Panc1 (cell line): Measurements from ENCODE around the gene CEP128. TPM values are rescaled to one million over a fixed set of nuclear protein-coding genes. Genes with fewer than 3 reads are reported as not detected.

ENCODE experiments used
- ATAC-seq: fragments of 200-7000 bp; cut with Tn5 transposase; 2 replicates; pipeline ENCODE4 v1.9.1; 2020; ENCODE audit warnings: mild to moderate bottlenecking, moderate library complexity
- BruUV-seq: library from RNA; stranded (reverse); fragments of 400-500 nt; replicated peaks from 2 replicates; lab custom pipeline; 2021; lab: Mats Ljungman, UMichigan
- CTCF ChIA-PET: fragments of 300-600 bp; sonication (Branson Sonifier 250); formaldehyde crosslinking; loops from one replicate; lab custom pipeline; 2022; ENCODE audit warnings: antibody characterized with exemption; lab: Charles Lee
- POLR2A ChIA-PET: fragments of 300-600 bp; sonication (Branson Sonifier 250); formaldehyde crosslinking; loops from one replicate; lab custom pipeline; 2022; ENCODE audit warnings: antibody characterized with exemption; lab: Charles Lee
- DNase-seq: peaks from one replicate; pipeline ENCODE4 v3.0.0-alpha.2; 2010; ENCODE audit warnings: low read depth, low spot score
- H3K27ac ChIP-seq: 2 replicates; pipeline ENCODE4 v1.5.1; 2011; ENCODE audit warnings: mild to moderate bottlenecking, low read length, inconsistent platforms
- H3K27me3 ChIP-seq: fragments of 200-500 bp; sonication (Bioruptor generic); 2 replicates; pipeline ENCODE4 v1.6.0; 2014; ENCODE audit warnings: low read length, inconsistent platforms; ENCODE audit not compliant: control insufficient read depth, insufficient read depth
- H3K36me3 ChIP-seq: fragments of 200-500 bp; sonication (Bioruptor generic); 2 replicates; pipeline ENCODE4 v1.5.1; 2014; ENCODE audit warnings: inconsistent platforms, mild to moderate bottlenecking, low read length, moderate library complexity; ENCODE audit not compliant: control insufficient read depth, insufficient read depth
- H3K4me1 ChIP-seq: 2 replicates; pipeline ENCODE4 v1.5.1; 2011; ENCODE audit warnings: inconsistent platforms, mild to moderate bottlenecking, low read length, moderate library complexity; ENCODE audit not compliant: control insufficient read depth, insufficient read depth
- H3K4me3 ChIP-seq, 2 experiments: 2 replicates each; pipeline ENCODE4 v1.5.1; 2011 to 2012; ENCODE audit warnings: low read depth in 2 of 2, low read length in 2 of 2, mild to moderate bottlenecking in 2 of 2, inconsistent platforms in 1 of 2, moderate library complexity in 1 of 2
- H3K9me3 ChIP-seq: fragments of 200-500 bp; sonication (Bioruptor generic); 2 replicates; pipeline ENCODE4 v1.5.1; 2014; ENCODE audit warnings: low read depth, mild to moderate bottlenecking, inconsistent platforms, low read length, moderate library complexity; ENCODE audit not compliant: control insufficient read depth, insufficient read depth
- POLR2AphosphoS5 ChIP-seq: IDR thresholded peaks from 2 replicates; pipeline ENCODE4 v1.6.1; 2012; ENCODE audit warnings: mild to moderate bottlenecking, low read depth, low read length, moderate library complexity
- SIN3A ChIP-seq: IDR thresholded peaks from 2 replicates; pipeline ENCODE4 v1.6.1; 2012; ENCODE audit warnings: low read depth, mild to moderate bottlenecking, low read length, moderate library complexity, borderline replicate concordance; ENCODE audit not compliant: insufficient read depth
- TCF7L2 ChIP-seq: IDR thresholded peaks from 2 replicates; pipeline ENCODE4 v1.6.1; 2011; ENCODE audit warnings: mild to moderate bottlenecking, low read depth, low read length, inconsistent platforms
- in situ Hi-C: cut with HindIII; loops from 2 replicates; pipeline ENCODE4 v1.10.0; 2016; ENCODE audit warnings: low sequenced_read_pairs, low pct_unique_long_range_greater_than_20kb
- intact Hi-C: fragments of 100-400 bp; cut with micrococcal nuclease; formaldehyde crosslinking; loops from one replicate; pipeline ENCODE4 v1.10.0; 2022; ENCODE audit not compliant: unreplicated experiment
- total RNA-seq: library from RNA; stranded (reverse); gene quantifications from one replicate; pipeline ENCODE4 v1.2.1, GENCODE V29; 2021; ENCODE audit not compliant: unreplicated experiment
- TF ChIP-seq, protein P1 (sequence below): fragments of 450-650 bp; IDR thresholded peaks from 2 replicates; pipeline ENCODE4 v1.5.1; 2017; ENCODE audit warnings: mild to moderate bottlenecking
- TF ChIP-seq, protein P2 (sequence below), 2 experiments: IDR thresholded peaks; 2 replicates each; pipeline ENCODE4 v1.6.1; 2011 to 2012; ENCODE audit warnings: low read depth in 2 of 2, control low read depth in 1 of 2, low read length in 1 of 2, mild to moderate bottlenecking in 1 of 2, moderate library complexity in 1 of 2; ENCODE audit not compliant: insufficient read depth in 1 of 2

The CEP128 gene
- total RNA-seq, 1 experiment from 2014 or later, result 9.3 TPM

DNA sequence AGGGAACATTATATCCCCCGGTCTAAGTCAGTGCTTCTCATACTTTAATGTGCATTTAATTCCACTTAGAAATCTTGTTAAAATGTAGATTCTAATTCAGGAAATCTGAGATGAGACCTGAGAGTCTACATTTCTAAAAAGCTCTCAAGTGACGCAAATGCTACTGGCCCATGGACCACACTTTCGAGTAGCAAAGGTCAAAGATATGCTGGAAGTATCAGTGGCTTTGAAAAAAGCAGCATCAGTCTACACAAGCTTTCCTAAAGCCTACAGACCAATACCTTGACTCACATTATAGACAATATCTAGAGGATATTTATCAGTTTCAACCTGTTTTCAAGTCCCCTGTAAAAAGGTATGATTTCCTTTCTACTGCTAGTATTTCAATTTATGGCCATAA, 248.6 kb downstream of the CEP128 start:
- no peaks in the 10 kb centered on the region for H3K9me3 ChIP-seq
- DNase-seq (no peak), ATAC-seq (no peak)
- POLR2A ChIA-PET, result no interaction called here
- H3K4me3 ChIP-seq, result no peak overlapping the region
- H3K27ac ChIP-seq, result no peak overlapping the region
- TF ChIP-seq POLR2AphosphoS5, result no peak
- TF ChIP-seq, protein P1, sequence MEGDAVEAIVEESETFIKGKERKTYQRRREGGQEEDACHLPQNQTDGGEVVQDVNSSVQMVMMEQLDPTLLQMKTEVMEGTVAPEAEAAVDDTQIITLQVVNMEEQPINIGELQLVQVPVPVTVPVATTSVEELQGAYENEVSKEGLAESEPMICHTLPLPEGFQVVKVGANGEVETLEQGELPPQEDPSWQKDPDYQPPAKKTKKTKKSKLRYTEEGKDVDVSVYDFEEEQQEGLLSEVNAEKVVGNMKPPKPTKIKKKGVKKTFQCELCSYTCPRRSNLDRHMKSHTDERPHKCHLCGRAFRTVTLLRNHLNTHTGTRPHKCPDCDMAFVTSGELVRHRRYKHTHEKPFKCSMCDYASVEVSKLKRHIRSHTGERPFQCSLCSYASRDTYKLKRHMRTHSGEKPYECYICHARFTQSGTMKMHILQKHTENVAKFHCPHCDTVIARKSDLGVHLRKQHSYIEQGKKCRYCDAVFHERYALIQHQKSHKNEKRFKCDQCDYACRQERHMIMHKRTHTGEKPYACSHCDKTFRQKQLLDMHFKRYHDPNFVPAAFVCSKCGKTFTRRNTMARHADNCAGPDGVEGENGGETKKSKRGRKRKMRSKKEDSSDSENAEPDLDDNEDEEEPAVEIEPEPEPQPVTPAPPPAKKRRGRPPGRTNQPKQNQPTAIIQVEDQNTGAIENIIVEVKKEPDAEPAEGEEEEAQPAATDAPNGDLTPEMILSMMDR, result no peak
- TF ChIP-seq, protein P2, sequence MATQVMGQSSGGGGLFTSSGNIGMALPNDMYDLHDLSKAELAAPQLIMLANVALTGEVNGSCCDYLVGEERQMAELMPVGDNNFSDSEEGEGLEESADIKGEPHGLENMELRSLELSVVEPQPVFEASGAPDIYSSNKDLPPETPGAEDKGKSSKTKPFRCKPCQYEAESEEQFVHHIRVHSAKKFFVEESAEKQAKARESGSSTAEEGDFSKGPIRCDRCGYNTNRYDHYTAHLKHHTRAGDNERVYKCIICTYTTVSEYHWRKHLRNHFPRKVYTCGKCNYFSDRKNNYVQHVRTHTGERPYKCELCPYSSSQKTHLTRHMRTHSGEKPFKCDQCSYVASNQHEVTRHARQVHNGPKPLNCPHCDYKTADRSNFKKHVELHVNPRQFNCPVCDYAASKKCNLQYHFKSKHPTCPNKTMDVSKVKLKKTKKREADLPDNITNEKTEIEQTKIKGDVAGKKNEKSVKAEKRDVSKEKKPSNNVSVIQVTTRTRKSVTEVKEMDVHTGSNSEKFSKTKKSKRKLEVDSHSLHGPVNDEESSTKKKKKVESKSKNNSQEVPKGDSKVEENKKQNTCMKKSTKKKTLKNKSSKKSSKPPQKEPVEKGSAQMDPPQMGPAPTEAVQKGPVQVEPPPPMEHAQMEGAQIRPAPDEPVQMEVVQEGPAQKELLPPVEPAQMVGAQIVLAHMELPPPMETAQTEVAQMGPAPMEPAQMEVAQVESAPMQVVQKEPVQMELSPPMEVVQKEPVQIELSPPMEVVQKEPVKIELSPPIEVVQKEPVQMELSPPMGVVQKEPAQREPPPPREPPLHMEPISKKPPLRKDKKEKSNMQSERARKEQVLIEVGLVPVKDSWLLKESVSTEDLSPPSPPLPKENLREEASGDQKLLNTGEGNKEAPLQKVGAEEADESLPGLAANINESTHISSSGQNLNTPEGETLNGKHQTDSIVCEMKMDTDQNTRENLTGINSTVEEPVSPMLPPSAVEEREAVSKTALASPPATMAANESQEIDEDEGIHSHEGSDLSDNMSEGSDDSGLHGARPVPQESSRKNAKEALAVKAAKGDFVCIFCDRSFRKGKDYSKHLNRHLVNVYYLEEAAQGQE (IDR thresholded peaks at IDR 0.05; ENCODE audit: insufficient read depth in 1 of 2, low read depth in 2 of 2, low read length in 1 of 2), result no peak
- TF ChIP-seq TCF7L2, result no peak
- no peak for TF ChIP-seq SIN3A
- no peaks in the 10 kb centered on the region for H3K27me3 ChIP-seq
- CTCF ChIA-PET, result no interaction called here
- no peaks in the 10 kb centered on the region for H3K4me1 ChIP-seq
- intact Hi-C loops (no loop called here), in situ Hi-C loops (no loop called here)
- no TSS peak for BruUV-seq
- no peaks in the 10 kb centered on the region; the same call in 1 of the 2 replicates for H3K36me3 ChIP-seq

DNA sequence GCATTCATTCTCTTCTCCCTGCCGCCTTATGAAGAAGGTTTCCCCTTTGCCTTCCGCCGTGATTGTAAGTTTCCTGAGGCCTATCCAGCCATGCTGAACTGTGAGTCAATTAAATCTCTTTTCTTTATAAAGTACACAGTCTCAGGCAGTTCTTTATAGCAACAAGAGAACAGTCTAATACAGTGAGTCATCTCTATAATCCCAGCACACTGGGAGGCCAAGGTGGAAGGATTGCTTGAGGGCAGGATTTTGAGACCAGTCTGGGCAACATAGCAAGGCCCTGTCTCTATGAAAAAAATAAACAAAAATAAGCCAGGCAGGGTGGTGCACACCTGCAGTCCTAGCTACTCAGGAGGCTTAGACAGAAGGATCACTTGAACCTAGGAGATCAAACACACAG, 259.9 kb downstream of the CEP128 start:
- H3K27me3 ChIP-seq, result no peaks in the 10 kb centered on the region
- no peak for TF ChIP-seq POLR2AphosphoS5
- TF ChIP-seq, protein P1, result no peak
- TF ChIP-seq TCF7L2, result no peak
- TF ChIP-seq SIN3A, result no peak
- TF ChIP-seq, protein P2 (IDR thresholded peaks at IDR 0.05; ENCODE audit: insufficient read depth in 1 of 2, low read depth in 2 of 2, low read length in 1 of 2), result no peak
- in situ Hi-C loops (no loop called here), intact Hi-C loops (no loop called here)
- BruUV-seq, result no TSS peak
- no peaks in the 10 kb centered on the region for H3K9me3 ChIP-seq
- ATAC-seq (no peak), DNase-seq (no peak)
- H3K4me1 ChIP-seq, result no peaks in the 10 kb centered on the region
- no peak overlapping the region for H3K27ac ChIP-seq
- ChIA-PET CTCF (no interaction called here), POLR2A (no interaction called here)
- H3K4me3 ChIP-seq, result no peak overlapping the region
- no peaks in the 10 kb centered on the region for H3K36me3 ChIP-seq
